HepG2 (cell line): ENCODE results near the gene SLC17A5. TPM values are rescaled to one million over a fixed set of nuclear protein-coding genes. Genes with fewer than 3 reads are reported as not detected.
"Not testable (repeated sequence)": the region's sequence is repeated elsewhere in the genome, so short reads cannot be mapped to it uniquely, and the experiment has no call there.

Experiments
- ATAC-seq: fragments of 200-7000 bp; cut with Tn5 transposase; 3 replicates; pipeline ENCODE4 v1.9.1; 2020; ENCODE audit warnings: mild to moderate bottlenecking, moderate library complexity
- BruUV-seq: library from RNA; stranded (reverse); fragments of 400-500 nt; replicated peaks from 2 replicates; lab custom pipeline; 2021; lab: Mats Ljungman, UMichigan
- CTCF ChIA-PET: fragments of 300-600 bp; formaldehyde crosslinking; extraction: SDS; loops from one replicate; lab custom pipeline; 2021; ENCODE audit warnings: low total read pairs, inconsistent platforms, low intra/inter-chr PET ratio; lab: Yijun Ruan, JAX
- POLR2A ChIA-PET: fragments of 350-600 bp; sonication (Branson Sonifier 250); formaldehyde crosslinking; loops from one replicate; lab custom pipeline; 2020; ENCODE audit warnings: antibody characterized with exemption, inconsistent platforms; lab: Yijun Ruan, JAX
- DNase-seq: peaks from one replicate; pipeline ENCODE4 v3.0.0-alpha.2; 2015; ENCODE audit warnings: low spot score
- FAIRE-seq: peaks from 3 replicates; lab custom pipeline; 2011; peaks lifted over from hg19 to GRCh38; lab: Jason Lieb, UNC
- H2AFZ ChIP-seq: one replicate; pipeline ENCODE4 v1.6.1; 2011; ENCODE audit warnings: low read length, inconsistent platforms
- H3K27ac ChIP-seq: fragments of 300-600 bp; 3 replicates; pipeline ENCODE4 v1.8.0; 2011; ENCODE audit warnings: mixed run types, mild to moderate bottlenecking, mixed read lengths, low read length, inconsistent platforms; ENCODE audit not compliant: insufficient read depth; ENCODE audit errors: extremely low read length
- H3K27me3 ChIP-seq, 2 experiments: fragments of 200-600 bp in 1 of 2; 2 replicates in 1 of 2; 3 replicates in 1 of 2; pipeline versions ENCODE4 v1.6.0 to v1.8.0; 2011; ENCODE audit warnings: low read length in 2 of 2, mild to moderate bottlenecking in 2 of 2, moderate library complexity in 2 of 2, inconsistent platforms in 1 of 2; ENCODE audit not compliant: insufficient read depth in 2 of 2, control insufficient read depth in 1 of 2
- H3K36me3 ChIP-seq, 2 experiments: fragments of 200-600 bp in 1 of 2; replicated peaks in 1 of 2; 2 replicates in 1 of 2; 3 replicates in 1 of 2; pipeline versions ENCODE4 v1.5.1 to v1.8.0; 2011; ENCODE audit warnings: low read length in 2 of 2, inconsistent platforms in 1 of 2; ENCODE audit not compliant: insufficient read depth in 2 of 2, control insufficient read depth in 1 of 2
- H3K4me1 ChIP-seq: 2 replicates; pipeline ENCODE4 v1.5.1; 2012; ENCODE audit warnings: low read length, inconsistent platforms; ENCODE audit not compliant: insufficient read depth
- H3K4me2 ChIP-seq: 2 replicates; pipeline ENCODE4 v1.6.0; 2011; ENCODE audit warnings: low read depth, low read length, inconsistent platforms
- H3K4me3 ChIP-seq, 3 experiments: fragments of 200-600 bp in 1 of 3; sonication (generic), shearing (Covaris generic) in 1 of 3; replicated peaks in 1 of 3; 2 replicates each; pipeline ENCODE4 v1.5.1; 2011 to 2016; ENCODE audit warnings: low read length in 3 of 3, inconsistent platforms in 2 of 3, low read depth in 2 of 3, mild to moderate bottlenecking in 2 of 3, control low read depth in 1 of 3, mixed read lengths in 1 of 3; ENCODE audit not compliant: insufficient read depth in 1 of 3
- H3K79me2 ChIP-seq: one replicate; pipeline ENCODE4 v1.6.1; 2011; ENCODE audit warnings: low read length, inconsistent platforms; ENCODE audit not compliant: insufficient read depth
- H3K9ac ChIP-seq: 2 replicates; pipeline ENCODE4 v1.6.0; 2011; ENCODE audit warnings: mild to moderate bottlenecking, low read depth, low read length, inconsistent platforms; ENCODE audit not compliant: insufficient read depth
- H3K9me3 ChIP-seq: 2 replicates; pipeline ENCODE4 v1.5.1; 2012; ENCODE audit warnings: mild to moderate bottlenecking, low read length
- H4K20me1 ChIP-seq: 2 replicates; pipeline ENCODE4 v1.6.0; 2011; ENCODE audit warnings: inconsistent platforms, mild to moderate bottlenecking, low read length, moderate library complexity; ENCODE audit not compliant: insufficient read depth
- NFYB ChIP-seq: sonication (generic); formaldehyde crosslinking; IDR thresholded peaks from 2 replicates; pipeline ENCODE4 v1.4.0; 2020; ENCODE audit warnings: missing genetic modification reagents
- NFYC ChIP-seq: IDR thresholded peaks from 2 replicates; pipeline ENCODE4 v1.6.1; 2016; ENCODE audit warnings: missing genetic modification reagents, missing compliant biosample characterization
- POLR2A ChIP-seq, 2 experiments: IDR thresholded peaks; 2 replicates each; pipeline ENCODE4 v1.6.1; 2011; ENCODE audit warnings: low read depth in 2 of 2, low read length in 2 of 2, mild to moderate bottlenecking in 1 of 2, moderate library complexity in 1 of 2; ENCODE audit not compliant: insufficient read depth in 1 of 2
- ZBTB33 ChIP-seq: sonication (generic); formaldehyde crosslinking; IDR thresholded peaks from 2 replicates; pipeline ENCODE4 v1.4.0; 2020; ENCODE audit warnings: missing genetic modification reagents
- ZMYM4 ChIP-seq: sonication (generic); formaldehyde crosslinking; IDR thresholded peaks from 2 replicates; pipeline ENCODE4 v1.8.1; 2023; ENCODE audit warnings: mild to moderate bottlenecking, missing genetic modification reagents
- WGBS: methylation state at CpG from one replicate; pipeline ENCODE4 v1.1.6; 2017; ENCODE audit warnings: low lambda C conversion rate; 5-methylcytosine and 5-hydroxymethylcytosine counted together
- in situ Hi-C: cut with HindIII; loops from 2 replicates; pipeline ENCODE4 v1.10.0; 2017; ENCODE audit warnings: low pct_unique_long_range_greater_than_20kb; ENCODE audit not compliant: extremely low pct_ligation_motif_present
- intact Hi-C: fragments of 100-400 bp; cut with micrococcal nuclease; formaldehyde crosslinking; loops from one replicate; pipeline ENCODE4 v1.10.0; 2022; ENCODE audit not compliant: unreplicated experiment
- polyA plus RNA-seq, 8 experiments: library from polyadenylated mRNA; depleted of rRNA in 3 of 8; stranded (reverse) in 7 of 8; unstranded in 1 of 8; fragments of >200 nt; fragmentation: Illumina TruSeq in 4 of 8; extraction: Trizol in 4 of 8; gene quantifications; 2 replicates each; pipeline versions ENCODE4 v1.2.1 to v1.2.3, GENCODE V29; 2011 to 2016; ENCODE audit warnings: low read depth in 4 of 8, missing spikeins in 1 of 8, mixed read lengths in 1 of 8; ENCODE audit not compliant: insufficient read depth in 1 of 8
- total RNA-seq, 5 experiments: library from RNA; depleted of rRNA; stranded (reverse); fragments of >200 nt; fragmentation: Illumina TruSeq; extraction: Trizol; gene quantifications; 2 replicates each; pipeline ENCODE4 v1.2.3, GENCODE V29; 2016; ENCODE audit warnings: low read depth in 1 of 5

The SLC17A5 gene
- total and polyA plus RNA-seq, 2 of the 13 experiments (the other 11 are each of a cell fraction or from before 2014, with no cell fraction given): 18.3 to 20.5 TPM

- H4K20me1 ChIP-seq, H3K9me3 ChIP-seq: not testable (repeated sequence)
These were observed 81.3 kb downstream of the SLC17A5 start for GRCh38 chr6:73572531-73572930.

GRCh38 chr6:73571218-73572181, 82.3 kb downstream of the SLC17A5 start:
- H3K79me2 ChIP-seq, H3K27me3 ChIP-seq, H4K20me1 ChIP-seq, H3K9me3 ChIP-seq, H3K9ac ChIP-seq, CTCF ChIA-PET, H3K4me3 ChIP-seq, H2AFZ ChIP-seq, in situ Hi-C loops, H3K4me2 ChIP-seq, FAIRE-seq, DNase-seq, H3K27ac ChIP-seq, ATAC-seq, H3K36me3 ChIP-seq, intact Hi-C loops: not testable (repeated sequence)
- POLR2A ChIA-PET: interaction anchor here (0.7 to 1.7 kb wide), 4 partner anchors 8 to 50 kb away, joined by 3 to 8 read pairs (median 3); partner anchors contain the start of gene EEF1A1
- TF ChIP-seq ZBTB33 (CRISPR knock-in tag): peak; percentile 83
- TF ChIP-seq POLR2A (IDR thresholded peaks at IDR 0.05; ENCODE audit: insufficient read depth in 1 of 2, low read depth in 2 of 2, low read length in 2 of 2): peak in 1 of 2 experiments; percentile 61; a peak in 2 of 4 replicates
- TF ChIP-seq ZMYM4 (CRISPR knock-in tag): peak; percentile 63; the same call in 1 of the 2 replicates
- peak; percentile 80 for TF ChIP-seq NFYB (CRISPR knock-in tag)
- peak; percentile 70 for TF ChIP-seq NFYC (CRISPR knock-in tag)
- BruUV-seq: TSS peak; percentile 95
- H3K4me1 ChIP-seq: peaks cover 41% of the 10 kb centered on the region
- WGBS: 93% methylated on average over 19 of the region's 19 CpGs

More at GRCh38 chr6:73572531-73572930, 81.3 kb downstream of the SLC17A5 start:
- intact Hi-C loops, H3K9ac ChIP-seq, FAIRE-seq, H3K27ac ChIP-seq, H3K79me2 ChIP-seq, BruUV-seq, DNase-seq, H3K4me2 ChIP-seq, H3K36me3 ChIP-seq, H2AFZ ChIP-seq, H3K27me3 ChIP-seq, ATAC-seq, H3K4me3 ChIP-seq, CTCF ChIA-PET, in situ Hi-C loops: not testable (repeated sequence)
- H3K4me1 ChIP-seq: peaks cover 32% of the 10 kb centered on the region
- 100% methylated on average over 12 of the region's 32 CpGs for WGBS
- POLR2A ChIA-PET: interaction anchor here (0.9 to 1.7 kb wide), 2 partner anchors 13 to 51 kb away, joined by 3 to 8 read pairs; partner anchors contain the start of gene EEF1A1
